HG03460 (cell line): Measurements from ENCODE around the gene MYO10.
"Not testable (repeated sequence)": the region's sequence is repeated elsewhere in the genome, so short reads cannot be mapped to it uniquely, and the experiment has no call there.

Experiments used
- ATAC-seq: cut with Tn5 transposase; IDR thresholded peaks from one replicate; pipeline ENCODE4 v1.9.1; 2021; ENCODE audit not compliant: unreplicated experiment

The MYO10 gene

DNA sequence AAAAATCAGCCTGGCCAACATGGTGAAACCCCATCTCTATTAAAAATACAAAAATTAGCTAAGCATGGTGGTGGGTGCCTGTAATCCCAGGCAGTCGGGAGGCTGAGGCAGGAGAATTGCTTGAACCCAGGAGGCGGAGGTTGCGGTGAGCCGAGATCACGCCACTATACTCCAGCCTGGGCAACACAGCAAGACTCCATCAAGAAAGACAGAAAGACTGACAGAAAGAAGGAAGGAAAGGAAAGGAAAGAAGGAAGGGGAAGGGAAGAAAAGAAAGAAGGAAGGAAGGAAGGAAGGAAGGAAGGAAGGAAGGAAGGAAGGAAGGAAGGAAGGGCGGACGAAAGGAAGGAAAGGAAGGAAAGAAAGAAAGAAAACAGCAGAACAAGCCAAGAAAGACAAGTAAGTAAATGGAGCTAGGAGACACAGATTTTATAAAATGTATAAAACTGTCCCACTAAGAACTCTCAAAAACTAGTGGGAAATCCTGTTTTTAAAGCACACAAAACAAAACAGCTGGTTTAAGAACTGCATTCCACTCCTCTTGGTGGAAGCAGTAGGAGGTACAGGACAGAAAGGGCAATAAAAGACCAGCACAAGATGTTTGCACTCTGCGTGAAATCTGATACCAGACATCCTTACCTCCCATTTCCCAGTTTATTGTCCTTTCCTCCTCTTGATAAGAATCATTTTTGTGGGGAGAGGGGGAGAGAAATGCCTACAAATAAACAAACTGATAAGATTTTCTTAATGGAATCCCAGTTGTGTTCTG is 46.7 kb downstream of the MYO10 start:
- no peak for ATAC-seq

DNA sequence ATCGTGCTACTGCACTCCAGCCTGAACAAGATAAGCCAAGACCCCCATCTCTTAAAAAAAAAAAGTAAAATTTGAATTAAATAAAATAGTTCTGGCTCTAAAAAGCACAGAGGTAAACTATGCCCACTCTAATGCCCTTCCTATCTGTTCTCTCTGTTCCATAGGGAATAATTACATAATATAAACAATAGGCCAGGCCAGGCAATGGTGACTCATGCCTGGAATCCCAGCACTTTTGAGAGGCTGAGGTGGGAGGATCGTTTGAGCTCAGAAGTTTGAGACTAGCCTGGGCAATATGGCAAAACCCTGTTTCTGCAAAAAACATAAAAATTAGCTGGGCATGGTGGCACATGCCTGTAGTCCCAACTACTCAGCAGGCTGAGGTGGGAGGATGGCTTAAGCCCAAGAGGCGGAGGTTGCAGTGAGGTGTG is 47.4 kb downstream of the MYO10 start:
- no peak for ATAC-seq

DNA sequence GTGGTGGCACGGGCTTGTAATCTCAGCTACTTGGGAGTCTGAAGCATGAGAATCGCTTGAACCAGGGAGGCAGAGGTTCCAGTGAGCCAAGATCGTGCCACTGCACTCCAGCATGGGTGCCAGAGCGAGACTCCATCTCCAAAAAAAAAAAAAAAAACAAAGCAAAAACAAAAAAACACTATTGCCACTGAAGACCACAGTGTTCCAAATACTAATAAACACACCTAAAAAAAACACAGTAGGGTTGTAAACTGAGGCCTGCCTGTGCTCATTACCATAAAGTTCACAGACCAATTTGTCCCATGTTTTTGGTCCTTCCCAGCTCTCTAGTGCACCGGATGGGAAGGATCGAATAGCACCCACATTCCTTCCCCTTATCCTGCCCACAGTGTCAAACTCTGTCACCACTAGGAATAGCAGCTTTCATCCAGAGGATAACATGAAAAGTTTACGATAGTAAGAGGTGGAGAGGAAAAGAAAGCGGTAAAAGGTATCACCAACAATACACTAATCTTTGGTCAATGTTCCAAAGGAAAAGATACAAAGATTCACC is 49.2 kb downstream of the MYO10 start:
- ATAC-seq, result no peak

DNA sequence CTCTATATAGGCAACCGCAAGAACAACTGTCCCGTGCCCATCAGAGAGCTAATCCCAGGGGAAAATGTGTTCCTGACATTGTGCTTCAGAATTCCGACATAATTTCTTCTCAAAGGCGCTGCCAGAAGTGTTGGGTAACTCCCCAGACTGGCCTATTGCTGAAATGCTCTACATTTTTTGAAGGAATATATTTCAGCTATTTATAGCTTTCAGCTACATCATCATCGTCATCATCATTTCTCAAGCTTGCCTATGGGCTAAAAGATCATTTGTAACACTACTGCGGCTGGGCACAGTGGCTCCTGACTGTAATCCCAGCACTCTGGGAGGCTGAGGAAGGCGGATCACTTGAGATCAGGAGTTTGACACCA is 49.7 kb downstream of the MYO10 start:
- no peak for ATAC-seq

DNA sequence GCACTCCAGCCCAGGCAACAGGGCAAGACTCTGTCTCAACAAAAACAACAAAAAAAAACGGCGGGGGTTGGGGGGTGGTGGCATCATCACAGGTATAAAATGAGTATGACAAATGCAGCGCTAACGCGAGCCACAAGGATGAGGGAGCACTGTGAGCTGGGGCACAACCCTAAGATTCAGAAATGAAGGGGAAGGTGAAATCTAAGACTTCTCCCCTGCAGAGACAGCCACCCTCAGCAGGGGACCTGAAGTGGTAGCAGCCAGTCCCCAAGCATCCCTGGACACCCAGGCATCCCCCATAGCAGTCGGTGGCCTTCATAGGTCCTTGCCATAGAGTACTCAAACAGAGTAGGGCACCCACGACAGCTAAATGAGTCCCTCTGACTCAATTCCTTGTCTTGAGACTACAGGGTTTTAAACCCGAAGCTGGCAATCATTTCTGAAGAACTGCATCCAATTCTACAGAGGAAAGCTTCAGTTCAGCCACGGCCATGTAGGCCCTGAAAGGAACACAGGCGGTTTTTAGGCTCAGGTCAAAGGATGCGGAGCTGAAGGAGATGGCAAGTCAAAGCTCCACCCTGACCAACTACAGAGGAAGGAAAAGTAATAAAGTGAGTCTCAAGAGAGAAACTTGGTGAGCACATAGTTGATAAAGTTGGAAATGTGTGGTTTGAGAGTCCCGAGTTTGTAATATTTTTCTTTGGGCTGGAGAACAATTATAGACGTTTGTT is 50.3 kb downstream of the MYO10 start:
- no peak for ATAC-seq

DNA sequence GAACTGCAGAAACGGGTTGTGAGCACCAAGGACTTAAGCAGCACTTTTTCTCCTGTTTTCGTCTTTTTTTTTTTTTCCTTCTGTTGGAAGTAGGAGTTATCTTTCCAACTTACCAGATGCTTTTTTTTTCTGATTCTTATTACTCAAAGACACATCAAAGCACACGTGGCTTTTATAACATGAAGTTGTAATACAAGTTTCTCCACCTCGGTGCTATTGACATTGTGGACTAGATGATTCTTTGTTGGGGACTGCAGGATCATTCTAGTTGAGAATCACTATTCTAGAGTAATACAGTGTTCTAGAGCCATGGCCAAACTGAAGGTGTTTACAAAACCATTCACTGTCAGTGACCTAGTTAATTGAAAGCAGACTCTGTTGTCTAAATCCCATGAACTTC is 51.5 kb downstream of the MYO10 start:
- ATAC-seq, result no peak

DNA sequence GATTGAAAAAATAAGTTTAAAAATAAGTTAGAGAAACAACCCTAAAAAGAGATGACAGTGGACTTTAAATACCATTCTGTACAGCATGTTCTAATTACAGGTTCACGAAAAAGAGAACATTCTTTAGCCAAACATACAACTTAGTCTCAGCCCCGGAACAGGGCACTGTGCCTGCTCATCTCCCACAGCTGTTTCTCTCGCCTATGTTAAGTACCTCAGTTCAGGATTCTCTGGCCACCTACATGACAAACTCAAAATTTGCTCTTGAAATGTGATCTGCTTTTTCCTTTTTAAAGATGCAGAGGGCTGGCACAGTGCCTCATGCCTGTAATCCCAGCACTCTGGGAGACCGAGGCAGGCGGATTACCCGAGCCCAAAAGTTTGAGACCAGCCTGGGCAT is 52.3 kb downstream of the MYO10 start:
- ATAC-seq, result no peak

DNA sequence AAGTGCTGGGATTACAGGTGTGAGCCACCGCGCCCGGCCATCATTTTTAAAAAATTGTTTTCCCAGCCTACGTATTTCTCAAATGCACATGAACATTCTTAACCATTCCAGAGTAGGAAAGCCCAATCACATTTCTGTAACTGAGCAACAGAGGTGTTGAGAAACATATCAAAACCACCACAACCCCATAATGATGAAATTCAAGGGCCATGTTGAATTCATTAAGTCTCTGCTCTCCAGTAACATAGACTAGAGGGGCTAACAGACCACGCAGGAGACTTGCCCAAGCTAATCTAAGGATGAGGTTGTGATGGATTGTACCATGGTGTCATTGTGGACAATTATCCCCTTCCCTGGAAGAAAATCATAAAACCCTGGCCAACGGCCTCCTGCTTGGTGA is 52.9 kb downstream of the MYO10 start:
- ATAC-seq, result no peak

DNA sequence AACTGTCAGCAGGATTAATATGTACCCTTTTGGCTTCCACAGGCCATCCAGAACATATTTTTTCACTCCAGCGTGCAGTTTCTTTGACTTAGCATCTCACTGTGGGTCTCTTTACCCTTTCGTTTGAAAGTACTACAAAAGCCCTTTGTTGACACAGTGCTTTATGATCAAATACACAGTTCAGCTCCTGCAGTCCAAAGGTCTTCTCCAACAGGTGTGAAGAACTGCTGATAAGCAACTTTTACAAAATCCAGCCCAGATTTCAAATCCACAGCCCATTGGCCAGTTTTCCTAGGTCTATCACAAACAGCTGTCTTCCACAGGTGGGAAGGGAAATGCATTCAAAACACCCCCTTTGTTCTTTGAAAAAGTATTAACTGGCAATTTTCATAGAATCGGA is 54.8 kb downstream of the MYO10 start:
- no peak for ATAC-seq

DNA sequence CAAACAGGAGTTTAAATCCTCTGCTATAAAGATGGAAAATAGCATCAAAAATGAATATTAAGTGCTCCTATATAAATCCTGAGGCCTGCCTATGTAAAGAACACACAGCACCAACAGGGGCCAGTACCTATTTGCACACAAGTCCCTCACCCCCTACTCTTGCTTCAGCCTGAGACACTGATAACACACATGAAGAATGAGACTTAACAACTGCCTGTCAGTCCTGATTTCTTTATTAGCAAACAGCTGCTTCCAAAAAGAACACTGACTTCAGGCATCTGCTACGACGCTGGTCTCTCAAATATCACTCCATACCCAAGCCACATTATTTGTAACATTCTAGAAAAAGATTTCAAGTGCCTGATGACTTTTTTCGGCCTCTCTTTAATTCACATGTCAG is 55.5 kb downstream of the MYO10 start:
- ATAC-seq, result no peak

DNA sequence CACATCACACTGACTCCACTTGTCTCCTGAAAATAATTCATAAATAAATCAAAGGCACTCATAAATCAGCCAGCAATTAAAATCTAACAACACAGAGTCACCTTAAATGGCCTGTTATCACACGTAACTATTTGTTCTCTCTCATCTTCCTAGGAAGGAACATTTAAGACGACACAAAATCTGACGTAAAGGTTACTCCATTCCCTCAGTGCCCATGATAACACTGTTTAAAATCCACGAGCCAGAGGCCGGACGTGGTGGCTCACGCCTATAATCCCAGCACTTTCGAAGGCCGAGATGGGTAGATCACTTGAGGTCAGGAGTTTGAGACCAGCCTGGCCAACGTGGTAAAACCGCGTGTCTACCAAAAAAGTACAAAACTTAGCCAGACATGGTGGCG is 56.4 kb downstream of the MYO10 start:
- no peak for ATAC-seq

DNA sequence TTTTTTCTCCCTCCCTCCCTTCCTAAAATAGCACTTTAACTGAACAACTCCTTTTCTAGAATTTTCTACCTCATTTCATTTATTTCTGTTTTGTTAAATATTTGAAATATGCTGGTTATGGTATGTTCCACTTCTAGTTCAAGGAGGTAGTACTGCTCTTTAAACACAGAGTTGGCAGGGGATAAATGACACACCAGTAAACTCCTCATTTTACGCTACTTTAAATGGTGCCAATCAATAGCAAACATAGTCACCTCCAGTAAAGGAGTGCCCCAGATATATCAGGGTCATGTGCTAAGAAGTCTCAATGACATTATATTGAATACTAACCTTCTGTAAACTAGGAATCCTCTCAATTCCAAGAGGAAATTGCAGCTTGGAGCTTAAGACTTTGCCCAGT is 56.9 kb downstream of the MYO10 start:
- ATAC-seq, result no peak

DNA sequence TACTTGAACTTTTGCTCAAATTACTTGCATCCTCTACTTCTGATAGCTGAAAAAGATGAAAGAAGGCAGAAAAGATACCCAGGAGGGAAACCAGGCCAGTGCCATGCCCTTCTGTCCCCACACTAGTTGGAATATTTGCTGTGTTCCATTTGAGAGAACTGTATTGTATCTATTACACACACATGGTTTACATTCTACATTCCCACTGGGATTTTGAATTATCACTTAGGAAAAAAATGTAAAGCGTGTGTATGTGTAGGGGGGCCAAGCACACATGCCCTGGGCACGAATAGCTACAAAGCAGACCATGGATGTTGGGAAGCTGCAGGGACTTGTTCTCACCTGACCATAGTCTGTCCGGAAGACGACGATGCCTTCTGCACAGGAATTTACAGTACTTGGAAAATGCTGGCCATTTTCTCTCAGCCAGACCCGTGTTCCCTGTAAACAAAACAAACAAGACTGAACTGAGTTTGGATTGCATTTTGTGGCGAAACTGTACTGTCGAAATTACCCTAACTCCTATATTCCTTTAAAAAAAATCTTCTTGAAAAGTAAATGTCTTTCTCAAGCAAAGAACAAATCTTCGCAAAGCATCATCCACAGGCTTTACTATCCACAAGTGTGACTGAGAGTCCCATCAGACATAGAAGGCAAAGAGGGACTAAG is 58.7 kb downstream of the MYO10 start:
- ATAC-seq, result no peak

DNA sequence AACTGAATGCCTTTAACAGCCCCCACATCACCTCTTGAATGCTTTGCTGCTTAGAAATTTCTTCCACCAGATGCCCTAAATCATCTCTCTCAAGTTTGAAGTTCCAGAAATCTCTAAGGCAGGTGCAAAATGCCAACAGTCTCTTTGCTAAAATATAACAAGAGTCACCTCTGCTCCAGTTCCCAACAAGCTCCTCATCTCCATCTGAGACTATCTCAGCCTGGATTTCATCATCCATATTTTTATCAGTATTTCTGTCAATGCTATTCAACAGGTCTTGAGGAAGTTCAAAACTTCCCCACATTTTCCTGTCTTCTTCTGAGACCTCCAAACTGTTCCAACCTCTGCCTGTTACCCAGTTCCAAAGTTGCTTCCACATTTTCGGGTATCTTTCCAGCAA is 61.7 kb downstream of the MYO10 start:
- ATAC-seq, result not testable (repeated sequence)

DNA sequence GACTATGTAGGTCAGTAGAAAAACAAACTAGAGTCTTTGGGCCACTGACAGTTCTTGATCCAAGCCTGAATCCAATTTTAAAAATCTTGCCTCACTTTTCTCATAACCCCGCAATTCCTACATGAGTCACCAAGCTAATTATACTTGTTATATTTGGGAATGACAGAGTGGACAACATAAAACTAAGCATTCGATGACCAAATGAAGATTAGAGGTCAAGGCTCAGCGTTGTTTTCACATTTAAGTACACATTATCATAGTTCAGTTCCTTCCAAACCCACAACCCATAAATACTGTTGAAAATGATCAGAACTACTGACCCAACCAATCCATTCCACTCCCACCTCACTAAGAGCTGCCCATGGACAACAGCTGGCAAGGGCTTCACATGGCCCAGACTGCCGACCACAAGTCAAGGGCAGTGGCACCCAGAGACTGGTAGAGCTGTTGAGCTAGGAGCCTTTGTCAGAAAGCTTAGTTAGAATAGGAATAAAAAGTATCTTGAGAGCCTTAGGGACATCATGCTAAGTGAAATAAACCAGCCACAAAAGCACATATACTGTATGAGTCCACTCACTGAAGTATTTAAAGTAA is 64.2 kb downstream of the MYO10 start:
- no peak for ATAC-seq

DNA sequence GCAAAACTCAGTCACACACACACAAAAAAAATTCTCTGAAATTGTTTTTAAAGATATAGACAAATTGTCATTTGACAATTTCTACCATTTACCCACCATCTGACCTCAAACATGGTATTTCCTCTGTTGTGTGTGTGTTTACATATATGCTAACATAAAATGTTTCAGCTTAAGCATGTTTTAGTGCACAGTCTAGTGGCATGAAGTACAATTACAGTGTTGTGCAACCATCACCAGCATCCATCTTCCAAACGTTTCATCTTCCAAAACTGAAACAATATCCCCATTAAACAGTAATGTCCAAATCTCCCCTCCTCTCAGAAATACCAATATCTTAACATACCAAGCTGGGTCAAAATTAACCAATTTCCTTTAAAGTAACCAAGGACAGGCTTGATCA is 65.2 kb downstream of the MYO10 start:
- ATAC-seq, result no peak

DNA sequence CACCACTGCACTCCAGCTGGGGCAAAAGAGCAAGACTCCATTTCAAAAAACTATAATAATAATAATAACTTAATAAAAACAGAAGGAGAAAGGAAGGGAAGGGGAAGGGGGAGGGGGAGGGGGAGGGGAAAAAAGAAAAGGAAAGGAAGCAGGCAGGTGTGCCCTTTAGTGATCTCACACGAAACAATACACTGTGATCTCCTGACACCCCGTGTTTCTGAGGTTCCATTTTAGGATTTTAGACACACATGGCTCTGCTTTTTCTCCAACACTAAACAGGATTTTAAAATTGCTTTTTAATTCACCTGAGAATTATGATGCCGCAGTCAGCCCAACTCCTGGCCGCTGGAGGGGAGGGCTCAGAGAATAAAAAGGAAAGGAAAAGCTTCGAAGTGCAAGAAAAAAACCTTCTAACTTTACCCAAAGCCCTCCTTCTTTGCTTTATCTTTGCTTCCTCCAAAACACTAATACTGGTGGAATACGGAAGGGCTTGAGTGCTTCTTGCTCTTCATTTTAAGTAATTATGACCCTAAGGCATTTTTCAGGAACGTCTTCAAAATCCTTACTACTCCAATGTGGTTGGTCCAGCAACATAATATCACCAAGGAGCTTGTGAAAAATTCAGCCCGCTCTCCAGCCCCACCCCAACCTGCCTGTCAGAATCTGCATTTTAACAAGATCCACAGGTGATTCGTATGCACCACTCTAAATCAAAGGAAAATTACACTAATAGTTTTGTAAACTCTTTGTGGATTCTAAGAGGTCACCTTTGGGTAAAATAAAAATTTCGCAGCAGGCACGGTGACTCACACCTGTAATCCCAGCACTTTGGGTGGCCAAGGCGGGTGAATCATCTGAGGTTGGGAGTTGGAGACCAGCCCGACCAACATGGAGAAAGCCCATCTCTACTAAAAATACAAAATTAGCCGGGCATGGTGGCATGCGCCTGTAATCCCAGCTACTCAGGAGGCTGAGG is 66.0 kb downstream of the MYO10 start:
- no peak for ATAC-seq

DNA sequence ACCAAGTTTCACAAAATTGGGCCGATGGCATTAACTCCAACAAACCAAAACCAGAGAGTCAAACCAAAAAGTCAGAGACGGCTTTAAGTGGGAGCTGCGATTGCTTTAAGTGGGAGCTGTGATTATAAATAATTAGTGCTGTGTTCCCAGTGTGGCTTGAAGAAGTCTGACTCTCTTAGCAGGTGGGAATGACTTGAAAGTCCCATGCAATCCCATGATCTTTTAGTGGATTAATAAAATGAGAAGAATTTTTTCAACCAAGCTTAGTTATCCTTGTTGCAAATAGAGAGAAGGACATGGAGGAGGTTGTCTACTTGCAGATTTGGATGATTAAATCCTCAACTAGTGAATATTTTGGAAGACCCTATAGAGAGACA is 68.5 kb downstream of the MYO10 start:
- no peak for ATAC-seq

DNA sequence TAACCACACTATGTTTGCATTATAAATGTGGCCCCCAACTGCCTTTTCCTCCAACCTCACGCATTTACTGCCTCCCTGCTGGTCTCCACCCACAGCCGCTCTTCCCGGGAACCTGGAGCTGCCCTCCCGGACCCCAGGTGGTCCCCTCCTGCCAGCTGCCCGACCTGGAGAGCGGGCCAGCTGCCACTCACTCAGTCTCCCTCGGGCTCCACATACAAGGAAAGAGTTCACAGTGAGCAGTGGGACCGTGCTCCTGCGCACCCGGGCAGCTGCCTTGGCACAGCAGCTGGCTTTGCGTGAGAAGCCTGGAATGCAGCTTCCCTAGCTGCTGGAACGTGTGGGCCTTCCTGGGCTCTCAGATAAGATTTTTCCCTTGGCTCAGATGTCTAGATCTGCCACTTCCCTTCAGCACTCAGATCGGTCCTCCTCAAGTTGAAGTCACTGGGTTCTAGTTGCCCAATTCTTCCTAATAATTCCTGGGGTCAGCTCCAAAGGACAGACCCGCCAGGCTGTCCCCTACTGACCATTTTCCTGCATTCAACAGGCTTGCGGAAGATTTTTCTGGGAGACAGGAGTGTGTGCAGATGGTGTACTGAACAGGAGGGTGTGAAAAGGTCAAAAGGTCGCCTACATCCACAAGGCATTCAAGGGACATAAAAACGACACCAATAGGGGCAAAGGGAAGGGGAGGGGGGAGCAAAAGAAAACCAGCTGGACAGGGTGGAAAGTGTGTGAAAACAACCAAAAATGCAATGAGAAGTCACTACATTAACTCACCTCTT is 69.1 kb downstream of the MYO10 start:
- ATAC-seq, result no peak

DNA sequence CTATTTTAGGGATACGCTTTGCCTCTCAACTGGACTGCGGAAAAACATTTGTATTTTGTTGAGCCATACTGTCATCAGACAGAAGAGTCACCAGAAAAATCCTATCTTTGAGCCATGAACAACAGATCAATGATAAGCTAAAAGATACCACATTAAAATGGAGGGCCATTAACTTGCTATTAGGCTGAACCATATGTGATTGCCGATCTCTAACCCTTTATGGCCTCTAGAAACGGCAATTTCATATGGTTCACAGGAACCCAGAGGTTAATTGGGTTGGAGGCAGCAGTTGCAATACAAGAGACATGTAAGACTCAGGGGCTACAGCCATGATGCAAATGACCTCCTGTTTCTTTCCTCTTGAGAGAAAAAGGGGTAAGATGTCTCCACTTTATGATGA is 69.8 kb downstream of the MYO10 start:
- ATAC-seq, result no peak
